ENCODE measurements around the gene KRTCAP3. TPM values are rescaled to one million over a fixed set of nuclear protein-coding genes. Genes with fewer than 3 reads are reported as not detected.

KRTCAP3 gene
- total RNA-seq (2021; fragmentation: NEBNext Ultra II Directional; extraction: Animal tissue kit (Norgen Biotek cat#: 25700)), result 1 to 10 TPM in 2 of 6 experiments, under 1 TPM in 4; 0.34 to 1.3 (median 0.65) TPM
- long read RNA-seq, result 0 reads

- TF ChIP-seq CTCF (IDR thresholded peaks at IDR 0.05), result peak; percentile 24; the same call in 1 of the 2 replicates
Measured at GRCh38 chr2:27441958-27442919, at the start of gene KRTCAP3. Gene KRTCAP3 (plus strand): TSS chr2:27442381. CDS start chr2:27442413, 32 bp downstream.

GRCh38 chr2:27393225-27393624, 49.0 kb upstream of the KRTCAP3 start:
- peaks cover 5% of the 10 kb centered on the region; the same call in 1 of the 2 replicates for H3K36me3 Mint-ChIP-seq (ENCODE audit: low read depth)
- TF ChIP-seq CTCF (IDR thresholded peaks at IDR 0.05), result no peak
- no peak overlapping the region for H3K4me3 Mint-ChIP-seq
- H3K4me1 Mint-ChIP-seq (ENCODE audit: low read depth), result peaks cover 16% of the 10 kb centered on the region
- no peaks in the 10 kb centered on the region for H3K9me3 Mint-ChIP-seq
- H3K27me3 Mint-ChIP-seq (ENCODE audit: insufficient read depth), result 0 out of 2 replicates have a peak, but pooled peaks cover 3% of the 10 kb centered on the region
- no peak overlapping the region for H3K27ac Mint-ChIP-seq
- no peak for DNase-seq

More at GRCh38 chr2:27441958-27442919, at the start of gene KRTCAP3:
- peaks cover 3% of the 10 kb centered on the region for H3K27me3 Mint-ChIP-seq (ENCODE audit: insufficient read depth)
- no peak within 1 kb of the TSS for H3K4me3 Mint-ChIP-seq
- H3K4me1 Mint-ChIP-seq (ENCODE audit: low read depth), result no peaks in the 10 kb centered on the region
- no peak for DNase-seq
- H3K36me3 Mint-ChIP-seq (ENCODE audit: low read depth), result peaks cover 30% of the 10 kb centered on the region
- H3K27ac Mint-ChIP-seq, result no peak within 1 kb of the TSS
- H3K9me3 Mint-ChIP-seq, result no peaks in the 10 kb centered on the region

- peaks cover 5% of the 10 kb centered on the region; the same call in 1 of the 2 replicates for H3K36me3 Mint-ChIP-seq (ENCODE audit: low read depth)
- no peak for DNase-seq
- H3K9me3 Mint-ChIP-seq, result no peaks in the 10 kb centered on the region
- H3K27me3 Mint-ChIP-seq (ENCODE audit: insufficient read depth), result 0 out of 2 replicates have a peak, but pooled peaks cover 3% of the 10 kb centered on the region
- peaks cover 16% of the 10 kb centered on the region for H3K4me1 Mint-ChIP-seq (ENCODE audit: low read depth)
- H3K4me3 Mint-ChIP-seq, result no peak overlapping the region
- no peak overlapping the region; the same call in 1 of the 2 replicates for H3K27ac Mint-ChIP-seq
- TF ChIP-seq CTCF (IDR thresholded peaks at IDR 0.05), result no peak
Measured at GRCh38 chr2:27398962-27399361, 43.2 kb upstream of the KRTCAP3 start.

GRCh38 chr2:27400348-27401135, 41.6 kb upstream of the KRTCAP3 start:
- TF ChIP-seq CTCF (IDR thresholded peaks at IDR 0.05), result no peak
- H3K9me3 Mint-ChIP-seq, result no peaks in the 10 kb centered on the region
- H3K4me3 Mint-ChIP-seq, result no peak overlapping the region
- DNase-seq, result no peak
- 0 out of 2 replicates have a peak, but pooled peaks cover 3% of the 10 kb centered on the region for H3K27me3 Mint-ChIP-seq (ENCODE audit: insufficient read depth)
- H3K36me3 Mint-ChIP-seq (ENCODE audit: low read depth), result peaks cover 5% of the 10 kb centered on the region; the same call in 1 of the 2 replicates
- H3K27ac Mint-ChIP-seq, result no peak overlapping the region; the same call in 1 of the 2 replicates
- H3K4me1 Mint-ChIP-seq (ENCODE audit: low read depth), result peaks cover 16% of the 10 kb centered on the region

GRCh38 chr2:27407798-27408491, 34.2 kb upstream of the KRTCAP3 start:
- DNase-seq, result peak; percentile 39
- Mint-ChIP-seq H3K36me3 (ENCODE audit: low read depth) (peaks cover 10% of the 10 kb centered on the region), H3K27me3 (ENCODE audit: insufficient read depth) (no peaks in the 10 kb centered on the region; the same call in 1 of the 2 replicates), H3K27ac (peak overlapping the region; percentile 58), H3K4me1 (ENCODE audit: low read depth) (peaks cover 30% of the 10 kb centered on the region), H3K4me3 (peak overlapping the region; percentile 90), H3K9me3 (peaks cover 4% of the 10 kb centered on the region)
- TF ChIP-seq CTCF (IDR thresholded peaks at IDR 0.05), result peak; percentile 82

All from HFFc6 (cell line).